ENCODE data around the gene CCDC71. TPM values are rescaled to one million over a fixed set of nuclear protein-coding genes. Genes with fewer than 3 reads are reported as not detected.

The CCDC71 gene
- total RNA-seq, 5 donors from 2014 or later (not counting 1 experiment from before 2014, with no cell fraction given): 20.4 to 37.0 (median 35.8) TPM

- peaks cover 0 to 6% of the 10 kb centered on the region in 2 experiments for H3K27me3 ChIP-seq (replicated peaks in 1 of 2; ENCODE audit: control insufficient read depth in 2 of 2, extremely low read depth in 1 of 2, insufficient read depth in 2 of 2, low read length in 1 of 2)
- H3K36me3 ChIP-seq (ENCODE audit: control insufficient read depth in 2 of 2, extremely low read depth in 1 of 2, insufficient read depth in 1 of 2, low read length in 1 of 2): peaks cover 11 to 33% of the 10 kb centered on the region in 2 donors
- H3K27ac ChIP-seq (ENCODE audit: low read length): no peak overlapping the region
- Mint-ChIP-seq H3K4me3 (no peak overlapping the region), H3K4me1 (peaks cover 25 to 41% (median 38%) of the 10 kb centered on the region in 3 donors), H3K27me3 (no peaks in the 10 kb centered on the region), H3K9me3 (no peaks in the 10 kb centered on the region), H3K27ac (no peak overlapping the region), H3K36me3 (peaks cover 10% of the 10 kb centered on the region)
- ChIA-PET POLR2A (interaction anchor here in 1 of 2 donors (0.6 kb wide), 1 partner anchor 57 kb away, joined by 5 read pairs; no protein-coding TSS in a partner anchor), CTCF (no interaction called here)
- WGBS (ENCODE audit: insufficient coverage): 99% methylated on average over 20 of the region's 21 CpGs
- DNase-seq (no peak), ATAC-seq (replicated peaks in 1 of 4) (no peak)
- no peaks in the 10 kb centered on the region for H3K9me3 ChIP-seq
- peaks cover 9 to 36% of the 10 kb centered on the region in 2 experiments for H3K4me1 ChIP-seq (ENCODE audit: control insufficient read depth in 1 of 2, extremely low read depth in 1 of 2, insufficient read depth in 2 of 2, low read length in 2 of 2)
- no peak overlapping the region for H3K4me3 ChIP-seq (ENCODE audit: control insufficient read depth in 1 of 2, extremely low read depth in 1 of 2, low read length in 1 of 2)
These were observed 3.2 kb downstream of the CCDC71 start for GRCh38 chr3:49162751-49163419.

- ChIA-PET POLR2A (no interaction called here), CTCF (no interaction called here)
- peak in 1 of 35 experiments; percentile 0 for DNase-seq
- H3K9me3 Mint-ChIP-seq: no peaks in the 10 kb centered on the region
- Histone ChIP-seq H3K36me3 (ENCODE audit: control insufficient read depth in 2 of 2, extremely low read depth in 1 of 2, insufficient read depth in 1 of 2, low read length in 1 of 2) (peaks cover 11 to 33% of the 10 kb centered on the region in 2 donors), H3K9me3 (no peaks in the 10 kb centered on the region), H3K4me3 (ENCODE audit: control insufficient read depth in 1 of 2, extremely low read depth in 1 of 2, low read length in 1 of 2) (no peak overlapping the region), H3K27me3 (replicated peaks in 1 of 2; ENCODE audit: control insufficient read depth in 2 of 2, extremely low read depth in 1 of 2, insufficient read depth in 2 of 2, low read length in 1 of 2) (no peaks in the 10 kb centered on the region), H3K27ac (ENCODE audit: low read length) (no peak overlapping the region), H3K4me1 (ENCODE audit: control insufficient read depth in 1 of 2, extremely low read depth in 1 of 2, insufficient read depth in 2 of 2, low read length in 2 of 2) (peaks cover 9 to 34% of the 10 kb centered on the region in 2 experiments)
- 83% methylated on average over 2 of the region's 3 CpGs for WGBS (ENCODE audit: insufficient coverage)
- H3K36me3 Mint-ChIP-seq: peaks cover 10% of the 10 kb centered on the region
- H3K4me3 Mint-ChIP-seq: no peak overlapping the region
- no peaks in the 10 kb centered on the region for H3K27me3 Mint-ChIP-seq
- ATAC-seq (replicated peaks in 1 of 4): no peak
- H3K27ac Mint-ChIP-seq: no peak overlapping the region
- peaks cover 25 to 43% (median 38%) of the 10 kb centered on the region in 3 donors for H3K4me1 Mint-ChIP-seq
These were observed 4.2 kb downstream of the CCDC71 start for GRCh38 chr3:49161808-49162530.

DNA sequence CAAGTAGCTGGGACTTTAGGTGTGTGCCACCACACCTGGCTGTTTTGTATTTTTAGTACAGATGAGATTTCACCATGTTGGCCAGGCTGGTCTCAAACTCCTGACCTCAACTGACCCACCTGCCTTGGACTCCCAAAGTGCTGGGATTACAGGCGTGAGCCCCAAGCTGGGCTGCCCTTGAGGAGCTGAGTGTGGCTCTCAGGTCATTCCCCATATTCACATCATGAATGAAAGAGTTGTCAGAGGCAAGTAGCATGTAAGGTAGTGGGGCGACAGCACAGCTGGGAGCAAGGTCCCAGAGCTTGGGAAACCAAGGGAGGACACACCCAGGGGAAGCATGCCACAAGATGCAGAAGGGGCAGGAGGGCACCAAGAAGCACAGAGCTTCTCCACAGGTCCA lies 4.9 kb downstream of the CCDC71 start:
- Histone ChIP-seq H3K4me3 (ENCODE audit: control insufficient read depth in 1 of 2, extremely low read depth in 1 of 2, low read length in 1 of 2) (no peak overlapping the region), H3K27ac (ENCODE audit: low read length) (no peak overlapping the region), H3K36me3 (ENCODE audit: control insufficient read depth in 2 of 2, extremely low read depth in 1 of 2, insufficient read depth in 1 of 2, low read length in 1 of 2) (peaks cover 11 to 33% of the 10 kb centered on the region in 2 donors), H3K4me1 (ENCODE audit: control insufficient read depth in 1 of 2, extremely low read depth in 1 of 2, insufficient read depth in 2 of 2, low read length in 2 of 2) (peaks cover 5 to 26% of the 10 kb centered on the region in 2 experiments), H3K27me3 (replicated peaks in 1 of 2; ENCODE audit: control insufficient read depth in 2 of 2, extremely low read depth in 1 of 2, insufficient read depth in 2 of 2, low read length in 1 of 2) (no peaks in the 10 kb centered on the region), H3K9me3 (no peaks in the 10 kb centered on the region)
- Mint-ChIP-seq H3K27me3 (no peaks in the 10 kb centered on the region), H3K36me3 (peaks cover 10% of the 10 kb centered on the region), H3K4me3 (no peak overlapping the region), H3K27ac (no peak overlapping the region), H3K9me3 (no peaks in the 10 kb centered on the region), H3K4me1 (peaks cover 25 to 35% (median 32%) of the 10 kb centered on the region in 3 donors)
- WGBS (ENCODE audit: insufficient coverage): 100% methylated on average over 1 of the region's 2 CpGs
- peak in 1 of 35 experiments; percentile 1 for DNase-seq
- ATAC-seq (replicated peaks in 1 of 4): no peak
- ChIA-PET POLR2A (no interaction called here), CTCF (interaction anchor here in 1 of 2 donors (0.7 kb wide), 1 partner anchor 1990 kb away, joined by 10 read pairs; no protein-coding TSS in a partner anchor)

- Histone ChIP-seq H3K4me3 (ENCODE audit: control insufficient read depth in 1 of 2, extremely low read depth in 1 of 2, low read length in 1 of 2) (no peak overlapping the region), H3K27me3 (replicated peaks in 1 of 2; ENCODE audit: control insufficient read depth in 2 of 2, extremely low read depth in 1 of 2, insufficient read depth in 2 of 2, low read length in 1 of 2) (no peaks in the 10 kb centered on the region), H3K9me3 (no peaks in the 10 kb centered on the region), H3K4me1 (ENCODE audit: control insufficient read depth in 1 of 2, extremely low read depth in 1 of 2, insufficient read depth in 2 of 2, low read length in 2 of 2) (peaks cover 0 to 13% of the 10 kb centered on the region in 2 experiments), H3K36me3 (ENCODE audit: control insufficient read depth in 2 of 2, extremely low read depth in 1 of 2, insufficient read depth in 1 of 2, low read length in 1 of 2) (peaks cover 11 to 25% of the 10 kb centered on the region in 2 donors), H3K27ac (ENCODE audit: low read length) (no peak overlapping the region)
- H3K9me3 Mint-ChIP-seq: no peaks in the 10 kb centered on the region
- H3K27ac Mint-ChIP-seq: peak overlapping the region; percentile 19 to 22
- ChIA-PET POLR2A (interaction anchor here in 1 of 2 donors (0.7 kb wide), 1 partner anchor 115 kb away, joined by 3 read pairs; no protein-coding TSS in a partner anchor), CTCF (interaction anchor here in 1 of 2 donors (0.7 to 2.8 kb wide), 2 partner anchors 65 to 347 kb away, joined by 3 to 9 read pairs; partner anchors contain the start of gene QRICH1)
- H3K4me3 Mint-ChIP-seq: no peak overlapping the region
- H3K36me3 Mint-ChIP-seq: peaks cover 4% of the 10 kb centered on the region
- H3K4me1 Mint-ChIP-seq: peaks cover 5 to 15% (median 13%) of the 10 kb centered on the region in 3 donors
- WGBS (ENCODE audit: insufficient coverage): 90% methylated on average over 2 of the region's 2 CpGs
- no peak for ATAC-seq (replicated peaks in 1 of 4)
- DNase-seq: no peak
- H3K27me3 Mint-ChIP-seq: no peaks in the 10 kb centered on the region
These were observed 7.3 kb downstream of the CCDC71 start for GRCh38 chr3:49158792-49159191.

DNA sequence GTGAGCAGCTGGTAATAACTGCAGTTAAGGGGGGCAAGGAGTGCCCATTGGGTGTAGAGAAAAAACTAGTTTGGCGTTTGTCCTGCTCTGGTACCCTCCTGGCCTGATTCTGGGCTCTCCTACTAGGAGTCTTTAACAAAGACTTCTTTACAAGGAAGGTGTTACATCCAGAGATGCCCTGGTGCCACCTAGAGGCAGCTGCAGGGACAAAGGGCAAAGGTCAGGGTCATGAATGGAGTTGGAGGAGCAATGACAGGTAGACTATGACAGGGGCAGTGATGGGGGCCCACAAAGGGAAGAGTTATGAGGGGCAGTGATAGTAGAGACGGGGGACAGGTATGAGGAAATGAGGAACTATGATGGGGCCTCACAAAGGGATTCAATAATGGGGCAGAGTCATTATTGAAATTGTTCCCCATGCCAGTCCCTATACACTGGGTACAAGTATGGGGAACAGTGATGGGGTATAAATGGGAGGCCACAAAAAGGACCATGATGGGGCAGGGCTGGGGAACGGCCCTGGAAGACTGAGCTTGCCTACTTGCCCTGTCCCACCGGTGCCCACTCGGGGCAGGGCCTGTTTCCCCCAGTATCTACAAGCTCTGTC lies 7.9 kb downstream of the CCDC71 start:
- H3K27ac Mint-ChIP-seq: peak overlapping the region in 1 of 2 donors; percentile 28
- no peak overlapping the region for H3K4me3 Mint-ChIP-seq
- DNase-seq (peak; percentile 36 to 78 (median 59)), ATAC-seq (replicated peaks in 1 of 4) (peak; percentile 85 to 91 (median 87))
- H3K36me3 Mint-ChIP-seq: no peaks in the 10 kb centered on the region
- ChIA-PET CTCF (interaction anchor here (0.6 to 2.8 kb wide), 5 partner anchors 12 to 170 kb away, joined by 3 to 9 read pairs (median 3); partner anchors contain the start of genes QRICH1 (in 1 of the 2) and WDR6 (in 1 of the 2)), POLR2A (no interaction called here)
- Histone ChIP-seq H3K36me3 (ENCODE audit: control insufficient read depth in 2 of 2, extremely low read depth in 1 of 2, insufficient read depth in 1 of 2, low read length in 1 of 2) (peaks cover 5 to 19% of the 10 kb centered on the region in 2 donors), H3K27me3 (replicated peaks in 1 of 2; ENCODE audit: control insufficient read depth in 2 of 2, extremely low read depth in 1 of 2, insufficient read depth in 2 of 2, low read length in 1 of 2) (no peaks in the 10 kb centered on the region), H3K9me3 (no peaks in the 10 kb centered on the region), H3K27ac (ENCODE audit: low read length) (no peak overlapping the region), H3K4me3 (ENCODE audit: control insufficient read depth in 1 of 2, extremely low read depth in 1 of 2, low read length in 1 of 2) (no peak overlapping the region), H3K4me1 (ENCODE audit: control insufficient read depth in 1 of 2, extremely low read depth in 1 of 2, insufficient read depth in 2 of 2, low read length in 2 of 2) (peaks cover 0 to 13% of the 10 kb centered on the region in 2 experiments)
- peaks cover 0 to 11% (median 10%) of the 10 kb centered on the region in 3 donors for H3K4me1 Mint-ChIP-seq
- H3K27me3 Mint-ChIP-seq: no peaks in the 10 kb centered on the region
- 48% methylated on average over 3 of the region's 5 CpGs for WGBS (ENCODE audit: insufficient coverage)
- no peaks in the 10 kb centered on the region for H3K9me3 Mint-ChIP-seq

DNA sequence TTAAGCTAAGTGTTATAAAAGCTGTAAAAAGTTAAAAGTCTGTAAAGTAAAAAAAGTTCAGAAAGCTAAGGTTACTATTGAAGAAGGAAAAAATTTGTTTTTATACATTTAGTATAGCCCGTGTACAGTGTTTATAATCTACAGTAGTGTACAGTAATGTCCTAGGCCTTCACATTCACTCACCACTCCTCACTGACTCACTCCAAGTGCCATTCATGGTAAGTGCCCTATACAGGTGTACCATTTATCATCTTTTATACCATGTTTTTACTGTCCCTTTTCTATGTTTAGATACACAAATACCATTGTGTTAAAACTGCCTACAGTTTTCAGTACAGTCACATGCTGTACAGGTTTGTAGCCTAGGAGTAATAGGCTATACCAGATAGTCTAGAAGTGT lies 8.8 kb downstream of the CCDC71 start:
- Histone ChIP-seq H3K27me3 (replicated peaks in 1 of 2; ENCODE audit: control insufficient read depth in 2 of 2, extremely low read depth in 1 of 2, insufficient read depth in 2 of 2, low read length in 1 of 2) (no peaks in the 10 kb centered on the region), H3K27ac (ENCODE audit: low read length) (no peak overlapping the region), H3K36me3 (ENCODE audit: control insufficient read depth in 2 of 2, extremely low read depth in 1 of 2, insufficient read depth in 1 of 2, low read length in 1 of 2) (peaks cover 0 to 11% of the 10 kb centered on the region in 2 donors), H3K4me1 (ENCODE audit: control insufficient read depth in 1 of 2, extremely low read depth in 1 of 2, insufficient read depth in 2 of 2, low read length in 2 of 2) (peaks cover 0 to 6% of the 10 kb centered on the region in 2 experiments), H3K9me3 (no peaks in the 10 kb centered on the region), H3K4me3 (ENCODE audit: control insufficient read depth in 1 of 2, extremely low read depth in 1 of 2, low read length in 1 of 2) (no peak overlapping the region)
- POLR2A ChIA-PET: no interaction called here
- Mint-ChIP-seq H3K27me3 (no peaks in the 10 kb centered on the region), H3K4me1 (peaks cover 0 to 8% (median 6%) of the 10 kb centered on the region in 3 donors), H3K27ac (no peak overlapping the region), H3K4me3 (no peak overlapping the region), H3K36me3 (no peaks in the 10 kb centered on the region), H3K9me3 (no peaks in the 10 kb centered on the region)
- DNase-seq: no peak
- CTCF ChIA-PET: interaction anchor here (1.0 to 2.8 kb wide), 6 partner anchors 12 to 169 kb away, joined by 3 to 10 read pairs (median 6); partner anchors contain the start of genes QRICH1 (in 1 of the 2) and WDR6 (in 1 of the 2)
- no peak for ATAC-seq (replicated peaks in 1 of 4)
- WGBS (ENCODE audit: insufficient coverage): no CpG with 5 or more reads among the region's 1 CpG

Data from T-cell (primary cell).